Measurements from ENCODE around the gene C15orf39.
"Not testable (repeated sequence)": the region's sequence is repeated elsewhere in the genome, so short reads cannot be mapped to it uniquely, and the experiment has no call there.

C15orf39 gene

GRCh38 chr15:75212200-75212858 lies 10.6 kb downstream of the C15orf39 start:
- no peak for DNase-seq (ENCODE audit: low read depth)

GRCh38 chr15:75213212-75213767 lies 11.6 kb downstream of the C15orf39 start:
- no peak for DNase-seq (ENCODE audit: low read depth)

- no peak for DNase-seq (ENCODE audit: low read depth)
Measured at GRCh38 chr15:75213768-75214221, 12.1 kb downstream of the C15orf39 start.

- no peak for DNase-seq (ENCODE audit: low read depth)
Measured at GRCh38 chr15:75214293-75215096, 12.8 kb downstream of the C15orf39 start.

GRCh38 chr15:75215107-75216004 lies 13.7 kb downstream of the C15orf39 start:
- DNase-seq (ENCODE audit: low read depth): no peak

GRCh38 chr15:75217012-75217411 lies 15.3 kb downstream of the C15orf39 start:
- DNase-seq (ENCODE audit: low read depth): no peak

- DNase-seq (ENCODE audit: low read depth): not testable (repeated sequence)
Measured at GRCh38 chr15:75217574-75217973, 15.9 kb downstream of the C15orf39 start.

- not testable (repeated sequence) for DNase-seq (ENCODE audit: low read depth)
Measured at GRCh38 chr15:75219507-75219929, 17.8 kb downstream of the C15orf39 start.

GRCh38 chr15:75223688-75224087 lies 22.0 kb downstream of the C15orf39 start:
- DNase-seq (ENCODE audit: low read depth): no peak

GRCh38 chr15:75224281-75224680 lies 22.6 kb downstream of the C15orf39 start:
- no peak for DNase-seq (ENCODE audit: low read depth)

- DNase-seq (ENCODE audit: low read depth): not testable (repeated sequence)
Measured at GRCh38 chr15:75225102-75225836, 23.6 kb downstream of the C15orf39 start.

- DNase-seq (ENCODE audit: low read depth): no peak
Measured at GRCh38 chr15:75225951-75226732, 24.5 kb downstream of the C15orf39 start.

- not testable (repeated sequence) for DNase-seq (ENCODE audit: low read depth)
Measured at GRCh38 chr15:75227112-75227511, 25.4 kb downstream of the C15orf39 start.

- DNase-seq (ENCODE audit: low read depth): no peak
Measured at GRCh38 chr15:75227663-75228280, 26.1 kb downstream of the C15orf39 start.

- no peak for DNase-seq (ENCODE audit: low read depth)
Measured at GRCh38 chr15:75228787-75229186, 27.1 kb downstream of the C15orf39 start.

- peak; percentile 13 for DNase-seq (ENCODE audit: low read depth)
Measured at GRCh38 chr15:75229191-75230015, 27.7 kb downstream of the C15orf39 start.

GRCh38 chr15:75230016-75230343 lies 28.3 kb downstream of the C15orf39 start:
- DNase-seq (ENCODE audit: low read depth): no peak

GRCh38 chr15:75230551-75231371 lies 29.1 kb downstream of the C15orf39 start:
- no peak for DNase-seq (ENCODE audit: low read depth)

Measured in stromal cell of bone marrow (primary cell).